Breast epithelium (tissue), 4 donors: Measurements from ENCODE around the gene MOB1A. TPM values are rescaled to one million over a fixed set of nuclear protein-coding genes. Genes with fewer than 3 reads are reported as not detected.

Experiments
- DNase-seq, 2 donors: peaks; one replicate each; pipeline ENCODE4 v3.0.0-alpha.2; 2019; ENCODE audit warnings: low spot score in 2 of 2
- H3K27ac ChIP-seq, 2 donors: fragments of 200-600 bp; sonication (generic) in 1 of 2; one replicate each; pipeline ENCODE4 v1.5.1; 2016 to 2019; ENCODE audit warnings: mild to moderate bottlenecking in 1 of 2
- H3K27me3 ChIP-seq, 2 donors: fragments of 200-600 bp; sonication (generic) in 1 of 2; one replicate each; pipeline versions ENCODE4 v1.5.1 to v1.6.0; 2017 to 2019; ENCODE audit warnings: control low read depth in 1 of 2, mild to moderate bottlenecking in 1 of 2
- H3K36me3 ChIP-seq: fragments of 200-600 bp; one replicate; pipeline ENCODE4 v1.5.1; 2019
- H3K4me1 ChIP-seq, 2 donors: fragments of 200-600 bp; sonication (generic); one replicate each; pipeline ENCODE4 v1.5.1; 2016 to 2019; ENCODE audit warnings: control low read depth in 1 of 2
- H3K4me3 ChIP-seq, 3 donors: fragments of 200-600 bp; sonication (generic); 1 replicate in 2 of 3; 2 replicates in 1 of 3; pipeline ENCODE4 v1.5.1; 2016 to 2019; ENCODE audit warnings: mild to moderate bottlenecking in 3 of 3, moderate library complexity in 2 of 3
- H3K9me3 ChIP-seq, 2 donors: fragments of 200-600 bp; sonication (generic) in 1 of 2; one replicate each; pipeline ENCODE4 v1.5.1; 2016 to 2019; ENCODE audit warnings: control low read depth in 1 of 2
- POLR2A ChIP-seq: fragments of 450-650 bp; IDR thresholded peaks from one replicate; pipeline ENCODE4 v1.6.1; 2016; ENCODE audit warnings: antibody characterized with exemption, mild to moderate bottlenecking, moderate library complexity
- POLR2AphosphoS5 ChIP-seq, 3 donors: sonication (generic); formaldehyde crosslinking; IDR thresholded peaks; one replicate each; pipeline ENCODE4 v1.6.1; 2017; ENCODE audit warnings: antibody characterized with exemption in 3 of 3
- intact Hi-C: fragments of 100-400 bp; cut with DNase I; formaldehyde crosslinking; loops from one replicate; pipeline ENCODE4 v1.15.1; 2023; ENCODE audit warnings: low total_unique reads
- total RNA-seq, 3 donors: library from RNA; depleted of rRNA; stranded (reverse); fragments of >200 nt; gene quantifications; one replicate each; pipeline ENCODE4 v1.1.0, GENCODE V29; 2016
- TF ChIP-seq, protein P1 (sequence below), 3 donors: fragments of 450-650 bp; IDR thresholded peaks; one replicate each; pipeline ENCODE4 v1.5.1; 2016 to 2017; ENCODE audit warnings: antibody characterized with exemption in 3 of 3, mild to moderate bottlenecking in 3 of 3, moderate library complexity in 3 of 3

Gene MOB1A
- total RNA-seq, 3 donors from 2014 or later: 87.8 to 107 (median 98.4) TPM

DNA sequence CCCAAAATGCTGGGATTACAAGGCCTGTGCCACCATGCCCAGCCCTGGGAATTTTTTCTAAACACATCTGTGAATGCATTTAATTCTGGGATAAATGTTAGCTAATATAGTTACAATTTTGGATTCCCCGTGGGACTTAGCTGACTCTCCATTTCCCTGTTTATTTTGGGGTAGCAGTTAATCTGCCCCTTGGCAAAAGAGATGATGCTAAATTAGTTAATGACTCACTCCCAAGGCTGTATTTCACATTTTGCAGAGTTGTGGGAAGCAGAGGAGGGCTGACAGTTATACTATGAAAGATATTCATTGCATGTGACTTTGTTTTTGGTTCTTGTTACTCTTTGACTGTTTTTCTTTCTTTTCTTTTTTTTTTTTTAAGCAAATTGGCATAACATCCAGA is 22.9 kb upstream of the MOB1A start:
- no peak overlapping the region for H3K4me3 ChIP-seq
- intact Hi-C loops: no loop called here
- DNase-seq: no peak
- peaks cover 10% of the 10 kb centered on the region in 2 donors for H3K4me1 ChIP-seq
- H3K27me3 ChIP-seq: no peaks in the 10 kb centered on the region
- H3K27ac ChIP-seq: no peak overlapping the region
- H3K9me3 ChIP-seq: no peaks in the 10 kb centered on the region
- TF ChIP-seq POLR2A: no peak
- peak in 1 of 3 donors; percentile 56 for TF ChIP-seq POLR2AphosphoS5 (IDR thresholded peaks at IDR 0.05)
- TF ChIP-seq, protein P1, sequence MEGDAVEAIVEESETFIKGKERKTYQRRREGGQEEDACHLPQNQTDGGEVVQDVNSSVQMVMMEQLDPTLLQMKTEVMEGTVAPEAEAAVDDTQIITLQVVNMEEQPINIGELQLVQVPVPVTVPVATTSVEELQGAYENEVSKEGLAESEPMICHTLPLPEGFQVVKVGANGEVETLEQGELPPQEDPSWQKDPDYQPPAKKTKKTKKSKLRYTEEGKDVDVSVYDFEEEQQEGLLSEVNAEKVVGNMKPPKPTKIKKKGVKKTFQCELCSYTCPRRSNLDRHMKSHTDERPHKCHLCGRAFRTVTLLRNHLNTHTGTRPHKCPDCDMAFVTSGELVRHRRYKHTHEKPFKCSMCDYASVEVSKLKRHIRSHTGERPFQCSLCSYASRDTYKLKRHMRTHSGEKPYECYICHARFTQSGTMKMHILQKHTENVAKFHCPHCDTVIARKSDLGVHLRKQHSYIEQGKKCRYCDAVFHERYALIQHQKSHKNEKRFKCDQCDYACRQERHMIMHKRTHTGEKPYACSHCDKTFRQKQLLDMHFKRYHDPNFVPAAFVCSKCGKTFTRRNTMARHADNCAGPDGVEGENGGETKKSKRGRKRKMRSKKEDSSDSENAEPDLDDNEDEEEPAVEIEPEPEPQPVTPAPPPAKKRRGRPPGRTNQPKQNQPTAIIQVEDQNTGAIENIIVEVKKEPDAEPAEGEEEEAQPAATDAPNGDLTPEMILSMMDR (IDR thresholded peaks at IDR 0.05): no peak
- H3K36me3 ChIP-seq: no peaks in the 10 kb centered on the region

DNA sequence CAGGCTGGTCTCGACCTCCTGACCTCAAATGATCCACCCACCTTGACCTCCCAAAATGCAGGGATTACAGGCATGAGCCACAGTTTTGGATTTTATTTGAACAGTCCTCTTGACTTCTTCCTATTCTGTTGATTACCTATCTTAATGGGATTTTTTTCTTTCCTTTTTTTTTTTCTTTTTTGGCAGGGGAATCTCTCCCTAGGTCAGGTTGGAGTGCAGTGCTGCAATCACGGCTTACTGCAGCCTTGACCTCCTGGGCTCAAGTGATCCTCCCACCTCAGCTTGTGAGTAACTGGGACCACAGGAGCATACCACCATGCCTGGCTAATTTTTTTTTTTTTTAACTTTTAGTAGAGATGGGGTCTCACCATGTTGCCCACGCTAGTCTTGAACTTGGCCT is 22.5 kb upstream of the MOB1A start:
- no peak for DNase-seq
- H3K36me3 ChIP-seq: no peaks in the 10 kb centered on the region
- no peak overlapping the region for H3K27ac ChIP-seq
- H3K4me3 ChIP-seq: no peak overlapping the region
- TF ChIP-seq, protein P1 (IDR thresholded peaks at IDR 0.05): no peak
- TF ChIP-seq POLR2AphosphoS5 (IDR thresholded peaks at IDR 0.05) (no peak), POLR2A (no peak)
- no peaks in the 10 kb centered on the region for H3K9me3 ChIP-seq
- intact Hi-C loops: no loop called here
- no peaks in the 10 kb centered on the region for H3K27me3 ChIP-seq
- peaks cover 7 to 10% of the 10 kb centered on the region in 2 donors for H3K4me1 ChIP-seq

DNA sequence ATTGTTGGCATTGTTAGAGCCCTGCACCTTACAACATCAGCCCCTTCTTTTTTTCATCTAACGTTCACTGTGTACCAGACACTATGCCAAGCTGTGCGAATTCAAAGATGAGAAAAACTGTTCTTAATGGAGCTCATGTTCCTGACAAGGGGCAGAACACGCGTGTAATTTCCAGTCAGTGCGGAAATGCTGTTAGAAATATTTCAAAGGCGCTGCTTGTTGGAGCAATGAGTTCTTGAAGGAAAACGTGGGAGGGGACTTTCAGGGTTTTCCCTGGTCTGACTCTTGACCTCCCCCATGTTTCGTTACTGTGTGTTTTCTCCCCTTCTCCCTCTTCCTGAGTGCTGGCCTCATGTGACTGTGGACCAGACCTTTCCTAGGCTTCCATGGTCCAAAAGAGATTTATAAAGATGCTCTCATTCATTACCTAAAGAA is 21.2 kb upstream of the MOB1A start:
- H3K27me3 ChIP-seq: no peaks in the 10 kb centered on the region
- intact Hi-C loops: no loop called here
- no peaks in the 10 kb centered on the region for H3K9me3 ChIP-seq
- DNase-seq: no peak
- no peak for TF ChIP-seq POLR2A
- TF ChIP-seq, protein P1 (IDR thresholded peaks at IDR 0.05): no peak
- TF ChIP-seq POLR2AphosphoS5 (IDR thresholded peaks at IDR 0.05): no peak
- peaks cover 0 to 2% of the 10 kb centered on the region in 2 donors for H3K4me1 ChIP-seq
- H3K27ac ChIP-seq: peak overlapping the region in 1 of 2 donors; percentile 21
- H3K4me3 ChIP-seq: peak overlapping the region; percentile 75 to 79 (median 77)
- no peaks in the 10 kb centered on the region for H3K36me3 ChIP-seq

DNA sequence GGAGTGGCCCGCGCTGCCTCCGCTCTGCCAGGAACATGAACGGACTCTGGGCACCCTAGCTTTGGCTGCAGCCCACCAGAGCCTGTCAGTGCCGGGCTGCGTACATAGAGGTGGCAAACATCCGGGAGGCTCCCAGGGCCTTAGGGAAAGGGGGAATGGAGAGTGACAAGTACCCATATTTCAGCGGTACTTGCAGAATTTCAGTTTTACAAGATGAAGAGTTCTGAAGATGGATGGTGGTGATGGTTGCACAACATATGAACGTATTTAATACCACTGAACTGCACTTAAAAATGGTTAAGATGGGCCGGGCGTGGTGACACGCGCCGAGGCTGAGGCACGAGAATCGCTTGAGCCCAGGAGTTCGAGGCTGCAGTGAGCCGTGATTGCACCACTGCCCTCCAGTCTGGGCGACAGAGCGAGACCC is 20.6 kb upstream of the MOB1A start:
- TF ChIP-seq, protein P1 (IDR thresholded peaks at IDR 0.05): no peak
- TF ChIP-seq POLR2A: no peak
- no peak for TF ChIP-seq POLR2AphosphoS5 (IDR thresholded peaks at IDR 0.05)
- peak overlapping the region; percentile 75 to 79 (median 77) for H3K4me3 ChIP-seq
- intact Hi-C loops: no loop called here
- H3K27ac ChIP-seq: peak overlapping the region; percentile 84 to 94
- H3K9me3 ChIP-seq: no peaks in the 10 kb centered on the region
- no peaks in the 10 kb centered on the region for H3K36me3 ChIP-seq
- peak in 1 of 2 donors; percentile 59 for DNase-seq
- no peaks in the 10 kb centered on the region for H3K4me1 ChIP-seq
- H3K27me3 ChIP-seq: no peaks in the 10 kb centered on the region

DNA sequence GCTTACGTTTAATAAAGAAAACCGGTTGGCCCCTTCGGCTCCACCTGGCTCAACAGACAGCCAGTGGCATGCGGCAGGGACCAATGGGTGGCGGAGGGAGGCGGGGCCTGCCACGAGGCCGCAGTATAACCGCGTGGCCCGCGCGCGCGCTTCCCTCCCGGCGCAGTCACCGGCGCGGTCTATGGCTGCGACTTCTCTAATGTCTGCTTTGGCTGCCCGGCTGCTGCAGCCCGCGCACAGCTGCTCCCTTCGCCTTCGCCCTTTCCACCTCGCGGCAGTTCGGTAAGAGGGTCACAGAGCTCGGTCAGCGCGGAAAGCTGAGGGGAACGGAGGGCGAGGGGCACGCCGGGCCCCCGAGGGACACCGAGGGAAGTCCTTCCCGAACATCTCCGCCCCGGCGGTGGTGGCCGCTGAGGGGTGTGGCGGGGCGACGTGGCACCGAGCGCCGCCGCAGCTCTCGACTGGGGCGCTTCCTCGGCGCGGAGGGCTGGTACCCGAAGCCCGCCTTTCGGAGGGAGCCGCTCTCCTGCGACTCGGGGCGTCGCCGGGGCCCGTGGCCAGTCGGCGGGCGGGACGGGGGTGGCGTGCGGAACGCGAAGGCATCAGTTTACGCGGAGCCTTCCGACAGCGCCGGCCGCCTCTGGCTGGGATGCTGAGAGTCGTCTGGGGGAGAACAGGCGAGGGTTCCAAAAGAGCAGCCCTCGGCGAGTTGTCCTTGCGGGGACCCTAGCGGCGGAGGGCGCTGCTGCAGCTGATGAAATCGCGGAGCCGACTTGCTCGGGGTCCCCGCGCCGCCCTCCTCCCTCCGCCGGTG is 20.0 kb upstream of the MOB1A start, which contains the start of gene MTHFD2:
Gene MTHFD2 (plus strand): TSS at position 155 of the 814 bp plus-strand sequence. CDS start 27 bp downstream, at position 182.
- H3K36me3 ChIP-seq: no peaks in the 10 kb centered on the region
- peak; percentile 92 for DNase-seq
- no peaks in the 10 kb centered on the region for H3K27me3 ChIP-seq
- no peaks in the 10 kb centered on the region for H3K9me3 ChIP-seq
- H3K4me3 ChIP-seq: peak within 1 kb of the TSS; percentile 75 to 79 (median 77)
- intact Hi-C loops: no loop called here
- peak within 1 kb of the TSS; percentile 84 to 94 for H3K27ac ChIP-seq
- no peaks in the 10 kb centered on the region for H3K4me1 ChIP-seq
- peak; percentile 19 for TF ChIP-seq POLR2A
- TF ChIP-seq, protein P1 (IDR thresholded peaks at IDR 0.05): peak; percentile 68 to 77 (median 74)
- TF ChIP-seq POLR2AphosphoS5 (IDR thresholded peaks at IDR 0.05): peak; percentile 69 to 80 (median 80)
